Amniotic epithelial cell (primary cell): Measurements from ENCODE around the gene CRTC1.

Experiments
- DNase-seq: peaks from one replicate; pipeline ENCODE4 v3.0.0-alpha.2; 2010; ENCODE audit warnings: low read depth

CRTC1 gene

GRCh38 chr19:18784786-18785120 is 101.3 kb downstream of the CRTC1 start:
- no peak for DNase-seq

GRCh38 chr19:18785179-18786124 is 102.0 kb downstream of the CRTC1 start:
- peak; percentile 50 for DNase-seq

- no peak for DNase-seq
Observed at GRCh38 chr19:18788529-18789421, 105.3 kb downstream of the CRTC1 start.

GRCh38 chr19:18789422-18789869 is 106.0 kb downstream of the CRTC1 start:
- no peak for DNase-seq

GRCh38 chr19:18789883-18790565 is 106.5 kb downstream of the CRTC1 start:
- no peak for DNase-seq

- DNase-seq: no peak
Observed at GRCh38 chr19:18790566-18791314, 107.3 kb downstream of the CRTC1 start, which contains the start of gene COMP. COMP (minus strand) TSS chr19:18791305; CDS start chr19:18791269, 36 bp downstream.

DNA sequence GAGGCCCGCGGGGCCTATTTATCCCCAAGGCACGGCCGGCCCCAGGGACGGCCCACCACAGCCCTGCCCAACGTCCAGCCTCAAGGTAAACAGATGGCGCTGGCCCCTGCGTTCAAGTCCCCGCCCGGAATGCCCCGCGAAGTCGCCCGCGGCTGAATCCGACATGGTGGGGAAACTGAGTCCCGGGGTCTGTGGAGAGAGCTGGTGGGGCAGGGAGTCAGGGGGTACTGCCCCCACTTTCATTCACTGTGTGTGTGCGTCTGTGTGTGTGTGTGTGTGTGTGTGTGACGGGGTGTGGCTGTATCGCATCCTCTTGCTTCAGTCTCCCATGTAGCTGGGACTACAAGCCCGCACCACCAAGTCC is 107.8 kb downstream of the CRTC1 start:
- DNase-seq: no peak

- no peak for DNase-seq
Observed at GRCh38 chr19:18792661-18793060, 109.2 kb downstream of the CRTC1 start.

GRCh38 chr19:18793144-18794028 is 109.9 kb downstream of the CRTC1 start:
- DNase-seq: no peak

GRCh38 chr19:18794029-18794313 is 110.5 kb downstream of the CRTC1 start:
- no peak for DNase-seq

DNA sequence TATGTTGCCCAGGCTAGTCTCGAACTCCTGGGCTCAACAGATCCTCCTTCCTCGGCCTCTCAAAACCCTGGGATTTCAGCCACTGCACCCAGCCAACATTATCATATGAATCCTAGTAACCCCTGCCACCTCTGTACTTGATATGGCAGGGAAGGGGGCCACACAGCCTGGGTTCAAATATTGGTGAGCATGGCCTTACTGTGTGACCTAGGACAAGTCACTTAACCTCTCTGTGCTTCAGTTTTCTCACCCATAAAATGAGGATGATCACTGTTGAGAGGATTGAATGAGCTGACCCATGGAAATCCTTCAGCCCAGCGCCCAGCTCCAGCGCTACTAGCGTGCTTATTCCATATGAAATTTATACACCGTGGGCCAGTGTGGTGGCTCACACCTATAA is 111.2 kb downstream of the CRTC1 start:
- DNase-seq: no peak

- no peak for DNase-seq
Observed at GRCh38 chr19:18795540-18795939, 112.1 kb downstream of the CRTC1 start.

DNA sequence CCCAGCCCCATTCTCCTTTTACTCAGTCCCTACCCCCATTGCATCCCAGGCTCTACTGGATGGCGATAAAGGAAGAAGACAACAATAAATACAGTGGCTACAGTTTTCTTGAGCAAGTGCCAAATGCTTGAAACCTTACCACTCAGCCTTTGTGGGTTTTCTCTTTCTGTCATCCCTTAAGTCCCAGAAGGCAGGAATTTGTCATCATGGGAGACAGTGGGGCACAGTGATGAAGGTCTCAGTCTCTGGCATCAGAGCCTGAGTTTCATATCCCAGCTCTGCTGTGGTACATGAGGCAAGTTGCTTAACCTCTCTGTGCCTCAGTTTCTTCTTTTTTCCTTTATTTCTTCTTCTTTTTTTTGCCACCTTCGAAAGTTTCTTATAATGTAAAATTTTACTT is 112.8 kb downstream of the CRTC1 start:
- DNase-seq: no peak

- no peak for DNase-seq
Observed at GRCh38 chr19:18798384-18799352, 115.2 kb downstream of the CRTC1 start.

GRCh38 chr19:18799389-18799970 is 116.0 kb downstream of the CRTC1 start:
- no peak for DNase-seq

DNA sequence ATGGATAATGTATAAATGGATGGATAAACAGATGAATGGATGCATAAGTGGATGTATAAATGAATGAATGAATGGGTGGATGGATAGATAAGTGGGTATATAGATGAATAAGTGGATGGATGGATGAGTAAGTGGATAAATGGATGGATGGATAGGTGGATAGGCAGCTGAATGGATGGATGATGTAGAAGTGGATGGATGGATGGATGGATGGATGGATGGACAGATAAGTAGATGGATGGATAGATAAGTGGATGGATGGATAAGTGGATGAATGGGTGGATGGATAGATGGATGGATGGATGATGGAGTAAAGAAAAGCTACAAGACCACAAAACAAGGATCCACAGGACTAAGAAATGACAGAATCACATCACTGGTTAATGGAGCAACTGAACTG is 116.6 kb downstream of the CRTC1 start:
- DNase-seq: no peak

DNA sequence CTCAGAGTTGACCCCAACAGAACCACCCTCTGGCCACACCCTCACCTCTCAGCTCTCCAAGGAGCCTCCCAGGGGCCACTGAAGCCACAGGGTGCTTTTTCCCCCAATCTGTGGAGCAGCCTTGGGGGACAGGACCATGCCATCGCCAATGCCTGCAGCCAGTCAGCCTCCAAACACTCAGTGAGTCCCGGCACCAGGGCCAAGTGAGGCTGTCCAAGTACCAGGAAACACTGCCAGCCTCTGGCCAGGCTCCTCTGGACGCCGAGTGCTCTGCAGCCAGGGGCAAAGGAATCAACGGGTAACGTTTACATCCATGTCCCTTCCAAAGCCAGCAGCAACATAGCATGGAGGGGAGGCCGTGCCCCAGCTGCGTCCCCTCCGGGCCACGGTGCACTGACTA is 117.2 kb downstream of the CRTC1 start:
- no peak for DNase-seq

DNA sequence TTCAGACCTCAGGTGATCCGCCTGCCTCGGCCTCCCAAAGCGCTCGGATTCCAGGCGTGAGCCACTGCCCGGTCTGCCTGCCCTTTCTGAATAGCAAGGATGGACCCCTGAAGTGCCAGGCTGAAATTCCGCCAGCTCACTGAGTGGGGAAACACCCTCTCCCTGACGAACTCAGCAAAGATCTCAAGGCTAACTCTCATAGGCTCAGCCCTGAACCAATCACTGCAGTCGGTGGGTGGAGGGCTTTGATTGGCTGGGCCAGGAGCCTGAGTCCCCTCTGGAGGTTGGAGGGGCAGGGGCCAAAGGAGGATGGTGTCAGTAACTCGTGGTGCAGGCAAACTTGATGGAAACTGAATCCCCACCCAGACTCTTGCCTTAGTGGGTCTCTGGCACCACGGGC is 118.9 kb downstream of the CRTC1 start:
- DNase-seq: no peak

DNA sequence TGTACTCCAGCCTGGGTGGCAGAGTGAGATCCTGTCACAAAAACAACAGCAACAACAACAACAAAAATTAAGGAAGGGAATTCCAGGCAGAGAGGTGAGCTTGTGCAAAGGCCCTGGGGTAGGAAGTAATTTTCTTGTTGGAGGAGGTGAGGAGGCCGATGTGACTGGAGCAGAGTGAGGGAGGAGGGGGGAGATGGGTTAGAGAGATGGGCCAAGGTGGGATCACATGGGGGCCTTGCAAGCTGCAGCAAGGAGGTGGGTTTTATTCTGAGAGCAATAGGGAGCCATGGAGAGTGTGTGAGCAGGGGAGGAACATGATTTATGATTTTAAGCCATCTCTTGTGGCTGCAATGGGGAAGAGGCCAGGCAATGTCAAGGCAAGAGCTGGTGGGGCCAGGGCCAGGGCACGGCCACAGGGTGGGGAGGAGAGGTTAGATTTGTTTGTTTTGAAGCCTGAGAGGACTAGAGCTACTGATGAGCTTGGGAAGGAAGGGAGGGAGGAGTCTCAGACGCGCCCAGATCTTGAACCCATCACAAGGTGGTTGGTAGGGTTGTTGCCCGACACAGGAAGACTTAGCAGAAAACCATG is 120.2 kb downstream of the CRTC1 start:
- no peak for DNase-seq
